Measurements from ENCODE around the gene UBE2O.

UBE2O gene

DNA sequence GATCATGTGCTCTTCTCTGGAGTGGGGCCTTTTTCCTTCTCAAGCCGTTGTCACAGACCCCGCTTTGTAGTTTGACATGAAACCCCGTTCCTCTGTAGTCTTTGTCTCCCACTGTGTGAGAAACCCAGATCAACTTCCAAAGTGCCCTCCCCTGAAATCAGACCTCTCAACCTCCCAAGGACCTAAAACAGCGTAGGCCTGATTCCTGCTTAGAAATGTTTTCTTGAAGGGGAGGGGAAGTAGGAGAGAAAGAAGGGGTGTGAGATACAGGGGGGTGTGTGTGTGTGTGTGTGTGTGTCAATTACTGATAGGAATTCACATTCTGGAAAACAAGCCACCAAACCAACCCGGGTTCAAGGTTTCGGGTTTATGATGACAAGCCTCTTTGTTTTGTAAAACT, 1.4 kb downstream of the UBE2O start:
- no peak for ATAC-seq
- no peak for TF ChIP-seq RARB (CRISPR knock-in tag; IDR thresholded peaks at IDR 0.05)
- TF ChIP-seq TOX (CRISPR knock-in tag; IDR thresholded peaks at IDR 0.05; ENCODE audit: borderline replicate concordance) = no peak
- TF ChIP-seq ZNF8 (CRISPR knock-in tag; IDR thresholded peaks at IDR 0.05) = no peak

GRCh38 chr17:76449126-76449525, 3.8 kb downstream of the UBE2O start:
- TF ChIP-seq ZFP30 (CRISPR knock-in tag; IDR thresholded peaks at IDR 0.05) (no peak), ZC3H10 (CRISPR knock-in tag; IDR thresholded peaks at IDR 0.05) (no peak)
- no peak for ATAC-seq

GRCh38 chr17:76447931-76448652, 4.9 kb downstream of the UBE2O start:
- TF ChIP-seq, protein P1, sequence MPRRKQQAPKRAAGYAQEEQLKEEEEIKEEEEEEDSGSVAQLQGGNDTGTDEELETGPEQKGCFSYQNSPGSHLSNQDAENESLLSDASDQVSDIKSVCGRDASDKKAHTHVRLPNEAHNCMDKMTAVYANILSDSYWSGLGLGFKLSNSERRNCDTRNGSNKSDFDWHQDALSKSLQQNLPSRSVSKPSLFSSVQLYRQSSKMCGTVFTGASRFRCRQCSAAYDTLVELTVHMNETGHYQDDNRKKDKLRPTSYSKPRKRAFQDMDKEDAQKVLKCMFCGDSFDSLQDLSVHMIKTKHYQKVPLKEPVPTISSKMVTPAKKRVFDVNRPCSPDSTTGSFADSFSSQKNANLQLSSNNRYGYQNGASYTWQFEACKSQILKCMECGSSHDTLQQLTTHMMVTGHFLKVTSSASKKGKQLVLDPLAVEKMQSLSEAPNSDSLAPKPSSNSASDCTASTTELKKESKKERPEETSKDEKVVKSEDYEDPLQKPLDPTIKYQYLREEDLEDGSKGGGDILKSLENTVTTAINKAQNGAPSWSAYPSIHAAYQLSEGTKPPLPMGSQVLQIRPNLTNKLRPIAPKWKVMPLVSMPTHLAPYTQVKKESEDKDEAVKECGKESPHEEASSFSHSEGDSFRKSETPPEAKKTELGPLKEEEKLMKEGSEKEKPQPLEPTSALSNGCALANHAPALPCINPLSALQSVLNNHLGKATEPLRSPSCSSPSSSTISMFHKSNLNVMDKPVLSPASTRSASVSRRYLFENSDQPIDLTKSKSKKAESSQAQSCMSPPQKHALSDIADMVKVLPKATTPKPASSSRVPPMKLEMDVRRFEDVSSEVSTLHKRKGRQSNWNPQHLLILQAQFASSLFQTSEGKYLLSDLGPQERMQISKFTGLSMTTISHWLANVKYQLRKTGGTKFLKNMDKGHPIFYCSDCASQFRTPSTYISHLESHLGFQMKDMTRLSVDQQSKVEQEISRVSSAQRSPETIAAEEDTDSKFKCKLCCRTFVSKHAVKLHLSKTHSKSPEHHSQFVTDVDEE (CRISPR knock-in tag; IDR thresholded peaks at IDR 0.05) = no peak
- TF ChIP-seq ESRRG (CRISPR knock-in tag; IDR thresholded peaks at IDR 0.05) = no peak
- TF ChIP-seq ZNF70 (CRISPR knock-in tag; IDR thresholded peaks at IDR 0.05) = no peak
- TF ChIP-seq BACH2 (CRISPR knock-in tag; IDR thresholded peaks at IDR 0.05; ENCODE audit: borderline replicate concordance) = no peak
- TF ChIP-seq ZNF565 (CRISPR knock-in tag; conservative IDR thresholded peaks at IDR 0.05; ENCODE audit: low read depth) = no peak
- TF ChIP-seq ZFP30 (CRISPR knock-in tag; IDR thresholded peaks at IDR 0.05) = no peak
- no peak for TF ChIP-seq RARB (CRISPR knock-in tag; IDR thresholded peaks at IDR 0.05)
- TF ChIP-seq PPARA (CRISPR knock-in tag; IDR thresholded peaks at IDR 0.05; ENCODE audit: borderline replicate concordance) = no peak
- TF ChIP-seq, protein P2, sequence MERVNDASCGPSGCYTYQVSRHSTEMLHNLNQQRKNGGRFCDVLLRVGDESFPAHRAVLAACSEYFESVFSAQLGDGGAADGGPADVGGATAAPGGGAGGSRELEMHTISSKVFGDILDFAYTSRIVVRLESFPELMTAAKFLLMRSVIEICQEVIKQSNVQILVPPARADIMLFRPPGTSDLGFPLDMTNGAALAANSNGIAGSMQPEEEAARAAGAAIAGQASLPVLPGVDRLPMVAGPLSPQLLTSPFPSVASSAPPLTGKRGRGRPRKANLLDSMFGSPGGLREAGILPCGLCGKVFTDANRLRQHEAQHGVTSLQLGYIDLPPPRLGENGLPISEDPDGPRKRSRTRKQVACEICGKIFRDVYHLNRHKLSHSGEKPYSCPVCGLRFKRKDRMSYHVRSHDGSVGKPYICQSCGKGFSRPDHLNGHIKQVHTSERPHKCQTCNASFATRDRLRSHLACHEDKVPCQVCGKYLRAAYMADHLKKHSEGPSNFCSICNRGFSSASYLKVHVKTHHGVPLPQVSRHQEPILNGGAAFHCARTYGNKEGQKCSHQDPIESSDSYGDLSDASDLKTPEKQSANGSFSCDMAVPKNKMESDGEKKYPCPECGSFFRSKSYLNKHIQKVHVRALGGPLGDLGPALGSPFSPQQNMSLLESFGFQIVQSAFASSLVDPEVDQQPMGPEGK (CRISPR knock-in tag; IDR thresholded peaks at IDR 0.05; ENCODE audit: borderline replicate concordance) = no peak
- TF ChIP-seq ZFP3 (CRISPR knock-in tag; IDR thresholded peaks at IDR 0.05) = no peak
- no peak for TF ChIP-seq ZC3H10 (CRISPR knock-in tag; IDR thresholded peaks at IDR 0.05)
- ATAC-seq = no peak

DNA sequence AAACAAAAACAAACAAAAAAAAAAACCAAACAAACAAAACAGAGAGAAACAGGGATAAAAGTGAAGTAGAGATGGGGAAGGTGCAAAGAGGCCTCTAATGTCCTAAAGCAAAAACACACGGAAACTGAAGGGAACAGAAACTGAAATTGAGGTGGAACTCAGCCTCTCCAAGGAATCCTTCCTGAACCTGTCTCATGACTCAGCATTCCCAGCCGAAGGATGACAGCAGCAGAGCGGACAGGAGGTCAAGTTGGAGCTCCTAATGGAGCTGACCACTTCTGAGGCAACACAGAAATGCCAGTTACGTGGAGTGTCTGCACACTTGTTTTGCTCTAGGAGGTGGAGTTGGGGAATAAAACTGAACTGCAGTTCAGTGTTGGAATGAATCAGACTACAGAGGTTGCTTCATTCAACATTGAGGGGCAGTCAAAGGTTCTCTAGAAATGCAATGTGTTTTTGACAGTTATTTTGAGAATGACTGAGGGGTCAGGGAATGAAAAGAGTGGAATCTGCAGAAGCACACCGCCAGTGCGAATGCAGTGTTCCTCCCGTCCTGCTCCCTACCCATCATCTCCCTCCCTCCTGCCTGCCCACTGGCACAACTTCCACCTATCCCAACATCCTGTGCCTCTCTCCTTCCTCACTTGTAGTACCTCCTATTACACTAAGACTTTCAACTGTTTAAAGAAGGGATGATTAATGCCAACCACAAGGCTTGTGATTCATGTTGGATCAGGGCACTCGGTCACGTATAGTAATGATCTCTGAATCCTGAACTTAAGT, 6.3 kb downstream of the UBE2O start:
- TF ChIP-seq CSDC2 (CRISPR knock-in tag; IDR thresholded peaks at IDR 0.05) = no peak
- no peak for TF ChIP-seq BACH2 (CRISPR knock-in tag; IDR thresholded peaks at IDR 0.05; ENCODE audit: borderline replicate concordance)
- no peak for TF ChIP-seq GLIS3 (CRISPR knock-in tag; IDR thresholded peaks at IDR 0.05)
- ATAC-seq = peak; percentile 80

DNA sequence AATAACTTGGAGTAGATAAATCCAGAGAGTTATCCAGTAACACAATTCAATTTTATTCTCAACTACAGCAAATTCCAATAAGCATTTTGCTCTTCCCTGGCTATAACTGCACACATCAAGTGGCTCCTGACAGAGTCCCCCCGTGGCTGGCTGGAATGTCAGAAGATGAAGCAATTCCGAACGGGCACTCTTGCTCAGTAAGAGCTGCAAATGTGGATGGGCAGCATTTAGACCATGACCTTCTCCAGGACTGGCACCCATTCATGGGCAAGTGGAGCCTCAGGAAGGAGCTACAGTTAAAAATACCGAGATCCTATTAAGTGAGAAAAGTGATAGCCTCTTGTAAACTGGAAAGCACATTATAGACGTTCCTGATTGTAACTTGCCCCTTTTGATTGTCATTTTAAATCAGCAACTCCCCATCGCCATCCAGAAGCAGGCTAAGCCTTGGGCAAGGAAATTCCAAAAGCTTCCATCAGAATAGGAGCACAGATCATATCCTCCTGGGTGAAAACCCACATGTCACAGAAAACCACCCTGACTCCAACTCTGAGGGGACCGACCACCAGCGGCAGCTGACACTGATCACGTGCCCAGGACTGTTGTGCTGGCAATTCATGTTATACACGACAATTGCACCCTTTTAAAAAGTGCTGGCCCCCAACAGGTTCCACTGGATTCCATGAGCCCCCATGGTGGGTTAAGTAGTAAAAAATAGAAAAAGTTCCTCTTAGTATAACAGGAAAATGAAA, 7.1 kb downstream of the UBE2O start:
- TF ChIP-seq SNAI2 (CRISPR knock-in tag; IDR thresholded peaks at IDR 0.05) (no peak), OSR1 (CRISPR knock-in tag; IDR thresholded peaks at IDR 0.05) (no peak), ZFP3 (CRISPR knock-in tag; IDR thresholded peaks at IDR 0.05) (0 out of 2 replicates have a peak, but pooled peaks have one; percentile 14), ZNF565 (CRISPR knock-in tag; conservative IDR thresholded peaks at IDR 0.05; ENCODE audit: low read depth) (no peak)
- no peak for ATAC-seq

GRCh38 chr17:76444518-76445311, 8.2 kb downstream of the UBE2O start:
- ATAC-seq = no peak; the same call in 2 of the 3 replicates
- TF ChIP-seq, protein P3, sequence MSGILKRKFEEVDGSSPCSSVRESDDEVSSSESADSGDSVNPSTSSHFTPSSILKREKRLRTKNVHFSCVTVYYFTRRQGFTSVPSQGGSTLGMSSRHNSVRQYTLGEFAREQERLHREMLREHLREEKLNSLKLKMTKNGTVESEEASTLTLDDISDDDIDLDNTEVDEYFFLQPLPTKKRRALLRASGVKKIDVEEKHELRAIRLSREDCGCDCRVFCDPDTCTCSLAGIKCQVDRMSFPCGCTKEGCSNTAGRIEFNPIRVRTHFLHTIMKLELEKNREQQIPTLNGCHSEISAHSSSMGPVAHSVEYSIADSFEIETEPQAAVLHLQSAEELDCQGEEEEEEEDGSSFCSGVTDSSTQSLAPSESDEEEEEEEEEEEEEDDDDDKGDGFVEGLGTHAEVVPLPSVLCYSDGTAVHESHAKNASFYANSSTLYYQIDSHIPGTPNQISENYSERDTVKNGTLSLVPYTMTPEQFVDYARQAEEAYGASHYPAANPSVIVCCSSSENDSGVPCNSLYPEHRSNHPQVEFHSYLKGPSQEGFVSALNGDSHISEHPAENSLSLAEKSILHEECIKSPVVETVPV (CRISPR knock-in tag; IDR thresholded peaks at IDR 0.05) = no peak
- no peak for TF ChIP-seq ZC3H10 (CRISPR knock-in tag; IDR thresholded peaks at IDR 0.05)
- TF ChIP-seq, protein P2 (CRISPR knock-in tag; IDR thresholded peaks at IDR 0.05; ENCODE audit: borderline replicate concordance) = no peak
- no peak for TF ChIP-seq ZNF565 (CRISPR knock-in tag; conservative IDR thresholded peaks at IDR 0.05; ENCODE audit: low read depth)
- TF ChIP-seq, protein P4, sequence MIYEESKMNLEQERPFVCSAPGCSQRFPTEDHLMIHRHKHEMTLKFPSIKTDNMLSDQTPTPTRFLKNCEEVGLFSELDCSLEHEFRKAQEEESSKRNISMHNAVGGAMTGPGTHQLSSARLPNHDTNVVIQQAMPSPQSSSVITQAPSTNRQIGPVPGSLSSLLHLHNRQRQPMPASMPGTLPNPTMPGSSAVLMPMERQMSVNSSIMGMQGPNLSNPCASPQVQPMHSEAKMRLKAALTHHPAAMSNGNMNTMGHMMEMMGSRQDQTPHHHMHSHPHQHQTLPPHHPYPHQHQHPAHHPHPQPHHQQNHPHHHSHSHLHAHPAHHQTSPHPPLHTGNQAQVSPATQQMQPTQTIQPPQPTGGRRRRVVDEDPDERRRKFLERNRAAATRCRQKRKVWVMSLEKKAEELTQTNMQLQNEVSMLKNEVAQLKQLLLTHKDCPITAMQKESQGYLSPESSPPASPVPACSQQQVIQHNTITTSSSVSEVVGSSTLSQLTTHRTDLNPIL (CRISPR knock-in tag; IDR thresholded peaks at IDR 0.05; ENCODE audit: low read depth) = no peak
- no peak for TF ChIP-seq ZNF8 (CRISPR knock-in tag; IDR thresholded peaks at IDR 0.05)
